HepG2 (cell line): ENCODE results near the gene OTUB2. TPM values are rescaled to one million over a fixed set of nuclear protein-coding genes. Genes with fewer than 3 reads are reported as not detected.
A peak's percentile ranks its signal among the peaks of the same experiment; 100 is the strongest.

ENCODE experiments used
- ATAC-seq: fragments of 200-7000 bp; cut with Tn5 transposase; 3 replicates; pipeline ENCODE4 v1.9.1; 2020; ENCODE audit warnings: mild to moderate bottlenecking, moderate library complexity
- BruUV-seq: library from RNA; stranded (reverse); fragments of 400-500 nt; replicated peaks from 2 replicates; lab custom pipeline; 2021; lab: Mats Ljungman, UMichigan
- CTCF ChIA-PET: fragments of 300-600 bp; formaldehyde crosslinking; extraction: SDS; loops from one replicate; lab custom pipeline; 2021; ENCODE audit warnings: low total read pairs, inconsistent platforms, low intra/inter-chr PET ratio; lab: Yijun Ruan, JAX
- POLR2A ChIA-PET: fragments of 350-600 bp; sonication (Branson Sonifier 250); formaldehyde crosslinking; loops from one replicate; lab custom pipeline; 2020; ENCODE audit warnings: antibody characterized with exemption, inconsistent platforms; lab: Yijun Ruan, JAX
- DNase-seq: peaks from one replicate; pipeline ENCODE4 v3.0.0-alpha.2; 2015; ENCODE audit warnings: low spot score
- FAIRE-seq: peaks from 3 replicates; lab custom pipeline; 2011; peaks lifted over from hg19 to GRCh38; lab: Jason Lieb, UNC
- H2AFZ ChIP-seq: one replicate; pipeline ENCODE4 v1.6.1; 2011; ENCODE audit warnings: low read length, inconsistent platforms
- H3K27ac ChIP-seq: fragments of 300-600 bp; 3 replicates; pipeline ENCODE4 v1.8.0; 2011; ENCODE audit warnings: mixed run types, mild to moderate bottlenecking, mixed read lengths, low read length, inconsistent platforms; ENCODE audit not compliant: insufficient read depth; ENCODE audit errors: extremely low read length
- H3K27me3 ChIP-seq, 2 experiments: fragments of 200-600 bp in 1 of 2; 2 replicates in 1 of 2; 3 replicates in 1 of 2; pipeline versions ENCODE4 v1.6.0 to v1.8.0; 2011; ENCODE audit warnings: low read length in 2 of 2, mild to moderate bottlenecking in 2 of 2, moderate library complexity in 2 of 2, inconsistent platforms in 1 of 2; ENCODE audit not compliant: insufficient read depth in 2 of 2, control insufficient read depth in 1 of 2
- H3K36me3 ChIP-seq, 2 experiments: fragments of 200-600 bp in 1 of 2; replicated peaks in 1 of 2; 2 replicates in 1 of 2; 3 replicates in 1 of 2; pipeline versions ENCODE4 v1.5.1 to v1.8.0; 2011; ENCODE audit warnings: low read length in 2 of 2, inconsistent platforms in 1 of 2; ENCODE audit not compliant: insufficient read depth in 2 of 2, control insufficient read depth in 1 of 2
- H3K4me1 ChIP-seq: 2 replicates; pipeline ENCODE4 v1.5.1; 2012; ENCODE audit warnings: low read length, inconsistent platforms; ENCODE audit not compliant: insufficient read depth
- H3K4me2 ChIP-seq: 2 replicates; pipeline ENCODE4 v1.6.0; 2011; ENCODE audit warnings: low read depth, low read length, inconsistent platforms
- H3K4me3 ChIP-seq, 3 experiments: fragments of 200-600 bp in 1 of 3; sonication (generic), shearing (Covaris generic) in 1 of 3; replicated peaks in 1 of 3; 2 replicates each; pipeline ENCODE4 v1.5.1; 2011 to 2016; ENCODE audit warnings: low read length in 3 of 3, inconsistent platforms in 2 of 3, low read depth in 2 of 3, mild to moderate bottlenecking in 2 of 3, control low read depth in 1 of 3, mixed read lengths in 1 of 3; ENCODE audit not compliant: insufficient read depth in 1 of 3
- H3K79me2 ChIP-seq: one replicate; pipeline ENCODE4 v1.6.1; 2011; ENCODE audit warnings: low read length, inconsistent platforms; ENCODE audit not compliant: insufficient read depth
- H3K9ac ChIP-seq: 2 replicates; pipeline ENCODE4 v1.6.0; 2011; ENCODE audit warnings: mild to moderate bottlenecking, low read depth, low read length, inconsistent platforms; ENCODE audit not compliant: insufficient read depth
- H3K9me3 ChIP-seq: 2 replicates; pipeline ENCODE4 v1.5.1; 2012; ENCODE audit warnings: mild to moderate bottlenecking, low read length
- H4K20me1 ChIP-seq: 2 replicates; pipeline ENCODE4 v1.6.0; 2011; ENCODE audit warnings: inconsistent platforms, mild to moderate bottlenecking, low read length, moderate library complexity; ENCODE audit not compliant: insufficient read depth
- ARHGAP35 ChIP-seq: sonication (generic); formaldehyde crosslinking; IDR thresholded peaks from 2 replicates; pipeline ENCODE4 v1.9.0; 2022; ENCODE audit warnings: mild to moderate bottlenecking, inconsistent platforms, moderate library complexity, missing genetic modification reagents, borderline replicate concordance
- ATRX ChIP-seq: sonication (generic); formaldehyde crosslinking; IDR thresholded peaks from 2 replicates; pipeline ENCODE4 v1.4.0; 2020; ENCODE audit warnings: missing genetic modification reagents, borderline replicate concordance
- ESRRA ChIP-seq: sonication (generic); formaldehyde crosslinking; IDR thresholded peaks from 2 replicates; pipeline ENCODE4 v1.5.1; 2020; ENCODE audit warnings: mild to moderate bottlenecking, low read depth, missing genetic modification reagents
- HNF4A ChIP-seq: sonication (generic); formaldehyde crosslinking; IDR thresholded peaks from 2 replicates; pipeline ENCODE4 v1.4.0; 2020; ENCODE audit warnings: missing genetic modification reagents
- KDM5B ChIP-seq: sonication (generic); formaldehyde crosslinking; IDR thresholded peaks from 2 replicates; pipeline ENCODE4 v1.4.0; 2020; ENCODE audit warnings: missing genetic modification reagents, mild to moderate bottlenecking, borderline replicate concordance
- NR2F1 ChIP-seq, 2 experiments: fragments of 450-650 bp in 1 of 2; formaldehyde crosslinking in 1 of 2; IDR thresholded peaks; 2 replicates each; pipeline versions ENCODE4 v1.5.0 to v1.6.1; 2016 to 2020; ENCODE audit warnings: mild to moderate bottlenecking in 1 of 2, missing compliant biosample characterization in 1 of 2, missing genetic modification reagents in 1 of 2, moderate library complexity in 1 of 2
- PPARG ChIP-seq: conservative IDR thresholded peaks from 2 replicates; pipeline ENCODE4 v1.6.1; 2016; ENCODE audit warnings: missing biosample characterization, missing genetic modification reagents
- RARA ChIP-seq: IDR thresholded peaks from 2 replicates; pipeline ENCODE4 v1.6.1; 2016; ENCODE audit warnings: missing genetic modification reagents, missing compliant biosample characterization
- RFX1 ChIP-seq: fragments of 450-650 bp; IDR thresholded peaks from 2 replicates; pipeline ENCODE4 v1.6.1; 2017
- WIZ ChIP-seq: sonication (generic); formaldehyde crosslinking; IDR thresholded peaks from 2 replicates; pipeline ENCODE4 v1.5.1; 2020; ENCODE audit warnings: mild to moderate bottlenecking, missing genetic modification reagents
- ZMYM4 ChIP-seq: sonication (generic); formaldehyde crosslinking; IDR thresholded peaks from 2 replicates; pipeline ENCODE4 v1.8.1; 2023; ENCODE audit warnings: mild to moderate bottlenecking, missing genetic modification reagents
- ZNF24 ChIP-seq: fragments of 450-650 bp; IDR thresholded peaks from 2 replicates; pipeline ENCODE4 v1.6.1; 2017; ENCODE audit warnings: antibody characterized with exemption, mild to moderate bottlenecking
- ZNF768 ChIP-seq: sonication (generic); formaldehyde crosslinking; IDR thresholded peaks from 2 replicates; pipeline ENCODE4 v1.4.0; 2020; ENCODE audit warnings: missing genetic modification reagents
- ZNF850 ChIP-seq: sonication (generic); formaldehyde crosslinking; conservative IDR thresholded peaks from 2 replicates; pipeline ENCODE4 v1.9.0; 2021; ENCODE audit warnings: mild to moderate bottlenecking, missing genetic modification reagents
- WGBS: methylation state at CpG from one replicate; pipeline ENCODE4 v1.1.6; 2017; ENCODE audit warnings: low lambda C conversion rate; 5-methylcytosine and 5-hydroxymethylcytosine counted together
- in situ Hi-C: cut with HindIII; loops from 2 replicates; pipeline ENCODE4 v1.10.0; 2017; ENCODE audit warnings: low pct_unique_long_range_greater_than_20kb; ENCODE audit not compliant: extremely low pct_ligation_motif_present
- intact Hi-C: fragments of 100-400 bp; cut with micrococcal nuclease; formaldehyde crosslinking; loops from one replicate; pipeline ENCODE4 v1.10.0; 2022; ENCODE audit not compliant: unreplicated experiment
- polyA plus RNA-seq, 8 experiments: library from polyadenylated mRNA; depleted of rRNA in 3 of 8; stranded (reverse) in 7 of 8; unstranded in 1 of 8; fragments of >200 nt; fragmentation: Illumina TruSeq in 4 of 8; extraction: Trizol in 4 of 8; gene quantifications; 2 replicates each; pipeline versions ENCODE4 v1.2.1 to v1.2.3, GENCODE V29; 2011 to 2016; ENCODE audit warnings: low read depth in 4 of 8, missing spikeins in 1 of 8, mixed read lengths in 1 of 8; ENCODE audit not compliant: insufficient read depth in 1 of 8
- total RNA-seq, 5 experiments: library from RNA; depleted of rRNA; stranded (reverse); fragments of >200 nt; fragmentation: Illumina TruSeq; extraction: Trizol; gene quantifications; 2 replicates each; pipeline ENCODE4 v1.2.3, GENCODE V29; 2016; ENCODE audit warnings: low read depth in 1 of 5
- TF ChIP-seq, protein P1 (sequence below): sonication (generic); formaldehyde crosslinking; IDR thresholded peaks from 2 replicates; pipeline ENCODE4 v1.8.0; 2022; ENCODE audit warnings: mild to moderate bottlenecking, missing genetic modification reagents; ENCODE audit not compliant: insufficient replicate concordance
- TF ChIP-seq, protein P2 (sequence below): sonication (generic); formaldehyde crosslinking; conservative IDR thresholded peaks from 2 replicates; pipeline ENCODE4 v1.8.0; 2022; ENCODE audit warnings: mild to moderate bottlenecking, moderate library complexity, missing genetic modification reagents
- TF ChIP-seq, protein P3 (sequence below): sonication (generic); formaldehyde crosslinking; IDR thresholded peaks from 2 replicates; pipeline ENCODE4 v1.5.1; 2020; ENCODE audit warnings: mild to moderate bottlenecking, missing genetic modification reagents, moderate library complexity

The OTUB2 gene
- total and polyA plus RNA-seq, 2 of the 13 experiments (the other 11 are each of a cell fraction or from before 2014, with no cell fraction given), result 2.2 to 2.4 TPM

DNA sequence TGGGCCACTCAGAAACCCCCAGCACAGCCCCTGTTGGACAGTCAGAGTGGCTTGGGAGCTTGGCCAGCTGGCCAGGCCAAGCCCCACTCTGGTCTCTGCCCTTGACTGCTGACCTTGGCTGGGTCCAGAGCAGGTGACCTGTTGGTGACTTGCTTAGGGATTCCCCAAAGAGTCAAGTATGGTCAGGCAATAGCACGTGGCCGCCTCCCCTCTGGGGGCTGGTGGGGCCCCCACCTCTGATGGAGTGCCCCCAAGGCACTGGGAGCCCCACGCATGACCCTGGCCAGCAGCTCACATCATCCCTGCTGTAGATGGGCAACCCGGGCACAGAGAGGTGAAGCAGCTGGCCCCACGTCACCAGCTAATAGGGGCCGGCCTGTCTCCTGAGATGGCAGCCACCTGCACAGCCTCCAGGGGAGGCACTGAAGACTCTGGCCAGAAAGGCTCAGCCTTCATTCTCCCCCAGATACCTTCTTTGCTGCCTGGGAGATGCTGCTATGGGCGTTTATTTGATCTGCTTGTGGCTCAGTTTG lies 27.2 kb upstream of the OTUB2 start:
- intact Hi-C loops, result no loop called here
- Histone ChIP-seq H3K4me1 (peaks cover 66% of the 10 kb centered on the region), H3K4me3 (no peak overlapping the region), H4K20me1 (no peaks in the 10 kb centered on the region), H2AFZ (no peak overlapping the region), H3K9me3 (no peaks in the 10 kb centered on the region), H3K79me2 (no peaks in the 10 kb centered on the region), H3K27ac (no peak overlapping the region), H3K27me3 (peaks cover 0 to 40% of the 10 kb centered on the region in 2 experiments; a peak in 4 of 5 replicates), H3K9ac (no peak overlapping the region), H3K36me3 (no peaks in the 10 kb centered on the region), H3K4me2 (peak overlapping the region; percentile 33; the same call in 1 of the 2 replicates)
- CTCF ChIA-PET, result interaction anchor here (1.5 kb wide), 1 partner anchor 59 kb away, joined by 4 read pairs; no protein-coding TSS in a partner anchor
- no TSS peak for BruUV-seq
- peak; percentile 7; the same call in 2 of the 3 replicates for ATAC-seq
- no peak for FAIRE-seq
- WGBS, result no CpG with 5 or more reads among the region's 7 CpGs
- no peak for DNase-seq
- POLR2A ChIA-PET, result interaction anchor here (0.7 to 1.8 kb wide), 3 partner anchors 17 to 59 kb away, joined by 3 to 5 read pairs (median 3); no protein-coding TSS in a partner anchor
- in situ Hi-C loops, result no loop called here
- TF ChIP-seq ZNF24, result no peak
- TF ChIP-seq, protein P1, sequence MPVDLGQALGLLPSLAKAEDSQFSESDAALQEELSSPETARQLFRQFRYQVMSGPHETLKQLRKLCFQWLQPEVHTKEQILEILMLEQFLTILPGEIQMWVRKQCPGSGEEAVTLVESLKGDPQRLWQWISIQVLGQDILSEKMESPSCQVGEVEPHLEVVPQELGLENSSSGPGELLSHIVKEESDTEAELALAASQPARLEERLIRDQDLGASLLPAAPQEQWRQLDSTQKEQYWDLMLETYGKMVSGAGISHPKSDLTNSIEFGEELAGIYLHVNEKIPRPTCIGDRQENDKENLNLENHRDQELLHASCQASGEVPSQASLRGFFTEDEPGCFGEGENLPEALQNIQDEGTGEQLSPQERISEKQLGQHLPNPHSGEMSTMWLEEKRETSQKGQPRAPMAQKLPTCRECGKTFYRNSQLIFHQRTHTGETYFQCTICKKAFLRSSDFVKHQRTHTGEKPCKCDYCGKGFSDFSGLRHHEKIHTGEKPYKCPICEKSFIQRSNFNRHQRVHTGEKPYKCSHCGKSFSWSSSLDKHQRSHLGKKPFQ (CRISPR knock-in tag), result no peak
- no peak for TF ChIP-seq ZNF850 (CRISPR knock-in tag)
- TF ChIP-seq ARHGAP35 (CRISPR knock-in tag), result no peak
- no peak for TF ChIP-seq RFX1
- TF ChIP-seq RARA (CRISPR knock-in tag), result peak; percentile 80
- TF ChIP-seq, protein P2, sequence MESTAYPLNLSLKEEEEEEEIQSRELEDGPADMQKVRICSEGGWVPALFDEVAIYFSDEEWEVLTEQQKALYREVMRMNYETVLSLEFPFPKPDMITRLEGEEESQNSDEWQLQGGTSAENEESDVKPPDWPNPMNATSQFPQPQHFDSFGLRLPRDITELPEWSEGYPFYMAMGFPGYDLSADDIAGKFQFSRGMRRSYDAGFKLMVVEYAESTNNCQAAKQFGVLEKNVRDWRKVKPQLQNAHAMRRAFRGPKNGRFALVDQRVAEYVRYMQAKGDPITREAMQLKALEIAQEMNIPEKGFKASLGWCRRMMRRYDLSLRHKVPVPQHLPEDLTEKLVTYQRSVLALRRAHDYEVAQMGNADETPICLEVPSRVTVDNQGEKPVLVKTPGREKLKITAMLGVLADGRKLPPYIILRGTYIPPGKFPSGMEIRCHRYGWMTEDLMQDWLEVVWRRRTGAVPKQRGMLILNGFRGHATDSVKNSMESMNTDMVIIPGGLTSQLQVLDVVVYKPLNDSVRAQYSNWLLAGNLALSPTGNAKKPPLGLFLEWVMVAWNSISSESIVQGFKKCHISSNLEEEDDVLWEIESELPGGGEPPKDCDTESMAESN, result no peak
- TF ChIP-seq ESRRA (CRISPR knock-in tag), result peak; percentile 96
- TF ChIP-seq PPARG (CRISPR knock-in tag), result no peak
- TF ChIP-seq ZNF768 (CRISPR knock-in tag), result peak; percentile 92
- TF ChIP-seq NR2F1 (CRISPR knock-in tag; IDR thresholded peaks at IDR 0.05), result 0 out of 4 replicates have a peak, but pooled peaks of 1 of the 2 experiments have one; percentile 15
- TF ChIP-seq HNF4A (CRISPR knock-in tag), result peak; percentile 19; the same call in 1 of the 2 replicates
- TF ChIP-seq KDM5B (CRISPR knock-in tag), result peak; percentile 45; the same call in 1 of the 2 replicates
- 0 out of 2 replicates have a peak, but pooled peaks have one; percentile 12 for TF ChIP-seq ZMYM4 (CRISPR knock-in tag)
- TF ChIP-seq WIZ (CRISPR knock-in tag), result 0 out of 2 replicates have a peak, but pooled peaks have one; percentile 26
- TF ChIP-seq ATRX, result no peak
- TF ChIP-seq, protein P3, sequence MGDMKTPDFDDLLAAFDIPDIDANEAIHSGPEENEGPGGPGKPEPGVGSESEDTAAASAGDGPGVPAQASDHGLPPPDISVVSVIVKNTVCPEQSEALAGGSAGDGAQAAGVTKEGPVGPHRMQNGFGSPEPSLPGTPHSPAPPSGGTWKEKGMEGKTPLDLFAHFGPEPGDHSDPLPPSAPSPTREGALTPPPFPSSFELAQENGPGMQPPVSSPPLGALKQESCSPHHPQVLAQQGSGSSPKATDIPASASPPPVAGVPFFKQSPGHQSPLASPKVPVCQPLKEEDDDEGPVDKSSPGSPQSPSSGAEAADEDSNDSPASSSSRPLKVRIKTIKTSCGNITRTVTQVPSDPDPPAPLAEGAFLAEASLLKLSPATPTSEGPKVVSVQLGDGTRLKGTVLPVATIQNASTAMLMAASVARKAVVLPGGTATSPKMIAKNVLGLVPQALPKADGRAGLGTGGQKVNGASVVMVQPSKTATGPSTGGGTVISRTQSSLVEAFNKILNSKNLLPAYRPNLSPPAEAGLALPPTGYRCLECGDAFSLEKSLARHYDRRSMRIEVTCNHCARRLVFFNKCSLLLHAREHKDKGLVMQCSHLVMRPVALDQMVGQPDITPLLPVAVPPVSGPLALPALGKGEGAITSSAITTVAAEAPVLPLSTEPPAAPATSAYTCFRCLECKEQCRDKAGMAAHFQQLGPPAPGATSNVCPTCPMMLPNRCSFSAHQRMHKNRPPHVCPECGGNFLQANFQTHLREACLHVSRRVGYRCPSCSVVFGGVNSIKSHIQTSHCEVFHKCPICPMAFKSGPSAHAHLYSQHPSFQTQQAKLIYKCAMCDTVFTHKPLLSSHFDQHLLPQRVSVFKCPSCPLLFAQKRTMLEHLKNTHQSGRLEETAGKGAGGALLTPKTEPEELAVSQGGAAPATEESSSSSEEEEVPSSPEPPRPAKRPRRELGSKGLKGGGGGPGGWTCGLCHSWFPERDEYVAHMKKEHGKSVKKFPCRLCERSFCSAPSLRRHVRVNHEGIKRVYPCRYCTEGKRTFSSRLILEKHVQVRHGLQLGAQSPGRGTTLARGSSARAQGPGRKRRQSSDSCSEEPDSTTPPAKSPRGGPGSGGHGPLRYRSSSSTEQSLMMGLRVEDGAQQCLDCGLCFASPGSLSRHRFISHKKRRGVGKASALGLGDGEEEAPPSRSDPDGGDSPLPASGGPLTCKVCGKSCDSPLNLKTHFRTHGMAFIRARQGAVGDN (CRISPR knock-in tag), result peak; percentile 47
